Activated T-cell treated with anti-CD3 and anti-CD28 coated beads, Interleukin-2, amount 50 U/mL, for 1 hour (primary cell): ENCODE data around the gene NEGR1.

Experiments used
- DNase-seq: peaks from one replicate; pipeline ENCODE4 v3.0.0-alpha.2; 2020

Gene NEGR1

GRCh38 chr1:72015006-72015405, 267.3 kb downstream of the NEGR1 start:
- no peak for DNase-seq

GRCh38 chr1:72013161-72013560, 269.2 kb downstream of the NEGR1 start:
- DNase-seq = no peak

- DNase-seq = no peak
These were observed 270.6 kb downstream of the NEGR1 start for GRCh38 chr1:72011721-72012120.

GRCh38 chr1:72010094-72010431, 272.3 kb downstream of the NEGR1 start:
- no peak for DNase-seq

GRCh38 chr1:72009173-72010093, 272.9 kb downstream of the NEGR1 start:
- DNase-seq = no peak

GRCh38 chr1:72007312-72007711, 275.0 kb downstream of the NEGR1 start:
- no peak for DNase-seq

- DNase-seq = no peak
These were observed 276.2 kb downstream of the NEGR1 start for GRCh38 chr1:72006092-72006491.

- no peak for DNase-seq
These were observed 279.2 kb downstream of the NEGR1 start for GRCh38 chr1:72003092-72003491.

- DNase-seq = no peak
These were observed 281.5 kb downstream of the NEGR1 start for GRCh38 chr1:72000809-72001208.

- no peak for DNase-seq
These were observed 287.7 kb downstream of the NEGR1 start for GRCh38 chr1:71994646-71995045.

GRCh38 chr1:71987181-71987580, 295.2 kb downstream of the NEGR1 start:
- no peak for DNase-seq

- DNase-seq = no peak
These were observed 296.2 kb downstream of the NEGR1 start for GRCh38 chr1:71986160-71986559.

GRCh38 chr1:71980556-71980955, 301.8 kb downstream of the NEGR1 start:
- no peak for DNase-seq

GRCh38 chr1:71979882-71980281, 302.5 kb downstream of the NEGR1 start:
- no peak for DNase-seq

GRCh38 chr1:71967670-71968069, 314.7 kb downstream of the NEGR1 start:
- DNase-seq = no peak

- no peak for DNase-seq
These were observed 318.2 kb downstream of the NEGR1 start for GRCh38 chr1:71964188-71964587.

- DNase-seq = no peak
These were observed 325.6 kb downstream of the NEGR1 start for GRCh38 chr1:71956613-71957285.

- DNase-seq = no peak
These were observed 331.8 kb downstream of the NEGR1 start for GRCh38 chr1:71950579-71950978.

GRCh38 chr1:71949681-71950080, 332.7 kb downstream of the NEGR1 start:
- no peak for DNase-seq

GRCh38 chr1:71948561-71948960, 333.8 kb downstream of the NEGR1 start:
- no peak for DNase-seq

GRCh38 chr1:71944006-71944405, 338.3 kb downstream of the NEGR1 start:
- DNase-seq = no peak

GRCh38 chr1:71940261-71940660, 342.1 kb downstream of the NEGR1 start:
- DNase-seq = no peak

- DNase-seq = no peak
These were observed 351.8 kb downstream of the NEGR1 start for GRCh38 chr1:71930511-71930910.

- DNase-seq = no peak
These were observed 360.3 kb downstream of the NEGR1 start for GRCh38 chr1:71921935-71922559.
